ENCODE results near the gene CDK5. TPM values are rescaled to one million over a fixed set of nuclear protein-coding genes. Genes with fewer than 3 reads are reported as not detected.
A peak's percentile ranks its signal among the peaks of the same experiment; 100 is the strongest.

CDK5 gene
- polyA plus RNA-seq, 1 experiment, result 23.8 TPM

DNA sequence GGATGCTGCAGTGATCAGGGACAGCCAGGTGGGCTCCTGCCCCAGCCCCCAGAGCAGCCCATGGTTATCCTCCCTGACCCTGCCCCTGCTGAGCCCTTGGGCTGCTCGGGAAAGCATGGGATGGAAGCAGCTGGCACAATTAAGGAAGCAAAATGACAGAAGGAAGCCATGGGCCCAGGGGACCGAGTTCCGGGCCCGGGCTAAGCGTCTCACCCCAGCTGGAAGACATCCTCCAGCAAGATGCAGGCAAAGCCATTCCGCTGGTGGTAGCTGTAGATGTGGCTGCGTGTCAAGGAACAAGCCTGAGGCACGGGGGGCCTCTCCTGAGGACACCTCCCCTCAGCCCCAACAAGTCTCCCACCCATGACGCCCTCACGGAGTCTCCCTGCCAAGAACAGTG, 34.5 kb downstream of the CDK5 start:
- Histone ChIP-seq H3K9me3 (ENCODE audit: control insufficient read depth, insufficient read depth, low read length) (no peaks in the 10 kb centered on the region; the same call in 1 of the 2 replicates), H3K4me3 (ENCODE audit: low read depth, low read length) (no peak overlapping the region), H3K27me3 (ENCODE audit: control insufficient read depth, insufficient read depth, low read length) (peaks cover 40% of the 10 kb centered on the region), H3K27ac (ENCODE audit: low read depth, low read length) (no peak overlapping the region)
- TF ChIP-seq, protein P1, sequence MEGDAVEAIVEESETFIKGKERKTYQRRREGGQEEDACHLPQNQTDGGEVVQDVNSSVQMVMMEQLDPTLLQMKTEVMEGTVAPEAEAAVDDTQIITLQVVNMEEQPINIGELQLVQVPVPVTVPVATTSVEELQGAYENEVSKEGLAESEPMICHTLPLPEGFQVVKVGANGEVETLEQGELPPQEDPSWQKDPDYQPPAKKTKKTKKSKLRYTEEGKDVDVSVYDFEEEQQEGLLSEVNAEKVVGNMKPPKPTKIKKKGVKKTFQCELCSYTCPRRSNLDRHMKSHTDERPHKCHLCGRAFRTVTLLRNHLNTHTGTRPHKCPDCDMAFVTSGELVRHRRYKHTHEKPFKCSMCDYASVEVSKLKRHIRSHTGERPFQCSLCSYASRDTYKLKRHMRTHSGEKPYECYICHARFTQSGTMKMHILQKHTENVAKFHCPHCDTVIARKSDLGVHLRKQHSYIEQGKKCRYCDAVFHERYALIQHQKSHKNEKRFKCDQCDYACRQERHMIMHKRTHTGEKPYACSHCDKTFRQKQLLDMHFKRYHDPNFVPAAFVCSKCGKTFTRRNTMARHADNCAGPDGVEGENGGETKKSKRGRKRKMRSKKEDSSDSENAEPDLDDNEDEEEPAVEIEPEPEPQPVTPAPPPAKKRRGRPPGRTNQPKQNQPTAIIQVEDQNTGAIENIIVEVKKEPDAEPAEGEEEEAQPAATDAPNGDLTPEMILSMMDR (IDR thresholded peaks at IDR 0.05; ENCODE audit: low read depth, low read length), result no peak
- ChIA-PET CTCF (no interaction called here), POLR2A (no interaction called here)
- no peak for DNase-seq (ENCODE audit: low read depth, low spot score)

DNA sequence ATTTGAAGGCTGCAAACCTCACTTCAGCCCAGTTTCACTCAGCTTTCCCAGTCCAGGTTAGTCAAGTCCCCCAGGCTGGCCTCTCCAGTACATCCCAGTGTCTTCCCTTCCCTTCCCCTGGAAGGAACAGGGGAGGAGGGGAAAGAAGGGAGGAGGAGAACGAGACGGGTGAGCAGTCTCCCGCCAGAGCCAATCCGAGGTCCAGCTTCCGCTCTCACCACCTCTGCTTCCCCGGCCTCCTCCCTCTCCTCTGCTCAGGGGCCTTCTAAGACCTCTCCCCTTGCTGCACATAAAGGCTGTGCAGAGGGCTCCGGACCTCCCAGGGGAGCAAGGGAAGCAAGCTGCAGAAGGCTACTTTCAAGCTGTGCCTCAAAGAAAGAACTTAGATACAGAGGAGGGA, 37.5 kb downstream of the CDK5 start:
- TF ChIP-seq, protein P1 (IDR thresholded peaks at IDR 0.05; ENCODE audit: low read depth, low read length), result no peak
- no peak for DNase-seq (ENCODE audit: low read depth, low spot score)
- Histone ChIP-seq H3K27me3 (ENCODE audit: control insufficient read depth, insufficient read depth, low read length) (peaks cover 54% of the 10 kb centered on the region), H3K4me3 (ENCODE audit: low read depth, low read length) (no peak overlapping the region), H3K27ac (ENCODE audit: low read depth, low read length) (no peak overlapping the region), H3K9me3 (ENCODE audit: control insufficient read depth, insufficient read depth, low read length) (no peaks in the 10 kb centered on the region; the same call in 1 of the 2 replicates)
- ChIA-PET CTCF (interaction anchor here (1.2 to 2.8 kb wide), 3 partner anchors 9 to 90 kb away, joined by 5 to 12 read pairs (median 11); no protein-coding TSS in a partner anchor), POLR2A (no interaction called here)

DNA sequence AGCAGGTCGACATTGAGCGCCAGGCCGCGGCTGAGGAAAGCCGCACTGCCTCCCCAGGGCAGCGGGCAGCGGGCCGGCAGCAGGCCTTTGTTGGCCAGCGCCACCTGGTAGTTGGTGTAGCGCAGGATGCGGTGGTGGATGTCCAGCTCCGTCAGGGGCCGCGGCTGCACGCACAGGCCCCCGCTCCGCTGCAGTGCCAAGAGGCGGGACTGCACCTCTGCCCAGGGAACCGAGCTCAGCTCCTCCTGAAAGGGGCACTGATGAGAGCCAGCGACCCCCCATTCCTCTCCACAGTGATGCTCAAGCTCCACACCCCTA, 38.6 kb downstream of the CDK5 start:
- Histone ChIP-seq H3K27me3 (ENCODE audit: control insufficient read depth, insufficient read depth, low read length) (peaks cover 54% of the 10 kb centered on the region), H3K4me3 (ENCODE audit: low read depth, low read length) (no peak overlapping the region; the same call in 1 of the 2 replicates), H3K9me3 (ENCODE audit: control insufficient read depth, insufficient read depth, low read length) (no peaks in the 10 kb centered on the region; the same call in 1 of the 2 replicates), H3K27ac (ENCODE audit: low read depth, low read length) (no peak overlapping the region)
- POLR2A ChIA-PET, result interaction anchor here (1.3 kb wide), 1 partner anchor 9 kb away, joined by 4 read pairs; the partner anchor contains the start of gene ABCB8
- TF ChIP-seq, protein P1 (IDR thresholded peaks at IDR 0.05; ENCODE audit: low read depth, low read length), result no peak
- no peak for DNase-seq (ENCODE audit: low read depth, low spot score)
- CTCF ChIA-PET, result interaction anchor here (0.8 to 4.0 kb wide), 19 partner anchors 9 to 120 kb away, joined by 3 to 32 read pairs (median 5); partner anchors contain the start of genes ABCB8 and CDK5

DNA sequence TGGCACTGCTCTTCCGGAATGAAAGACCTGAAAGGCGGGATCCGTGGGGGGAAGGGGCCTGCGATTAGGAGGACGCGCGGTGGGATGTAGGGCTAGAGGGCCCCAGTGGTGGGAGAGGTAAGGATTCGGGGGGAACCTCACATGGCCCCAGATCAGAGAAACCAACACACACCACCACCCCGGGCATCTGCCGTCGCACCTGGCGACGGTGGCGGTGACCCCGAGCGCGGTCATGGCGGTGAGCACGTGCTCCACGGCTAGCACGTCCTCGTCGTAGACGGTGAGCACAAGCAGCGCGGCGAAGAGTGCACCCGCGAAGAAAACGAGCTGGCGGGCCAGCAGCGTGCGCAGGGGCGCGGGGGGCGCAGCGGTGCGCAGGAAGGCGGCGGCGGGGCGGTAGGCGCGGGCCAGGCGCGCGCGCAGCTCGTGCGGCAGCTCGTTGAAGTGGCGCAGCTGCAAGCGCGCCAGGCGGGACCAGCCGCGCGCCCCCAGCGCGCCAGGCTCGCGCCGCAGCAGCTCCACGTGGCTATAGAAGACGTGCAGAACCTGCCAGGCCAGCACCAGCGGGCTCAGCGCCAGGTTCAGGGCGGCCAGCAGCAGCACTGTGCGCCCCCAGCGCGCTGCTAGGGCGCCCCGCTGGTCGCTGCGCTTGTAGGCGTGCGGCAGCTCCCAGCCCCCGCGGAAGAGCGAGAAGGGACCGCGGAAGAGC, 39.1 kb downstream of the CDK5 start:
- Histone ChIP-seq H3K27me3 (ENCODE audit: control insufficient read depth, insufficient read depth, low read length) (peaks cover 51% of the 10 kb centered on the region), H3K9me3 (ENCODE audit: control insufficient read depth, insufficient read depth, low read length) (peaks cover 4% of the 10 kb centered on the region; the same call in 1 of the 2 replicates), H3K27ac (ENCODE audit: low read depth, low read length) (no peak overlapping the region), H3K4me3 (ENCODE audit: low read depth, low read length) (peak overlapping the region; percentile 40)
- no peak for DNase-seq (ENCODE audit: low read depth, low spot score)
- ChIA-PET CTCF (interaction anchor here (0.5 to 4.0 kb wide), 34 partner anchors 8 to 240 kb away, joined by 3 to 32 read pairs (median 4); partner anchors contain the start of genes ABCB8 and CDK5), POLR2A (interaction anchor here (0.7 to 1.3 kb wide), 2 partner anchors 10 to 123 kb away, joined by 3 to 4 read pairs; partner anchors contain the start of gene ABCB8)
- TF ChIP-seq, protein P1 (IDR thresholded peaks at IDR 0.05; ENCODE audit: low read depth, low read length), result no peak

DNA sequence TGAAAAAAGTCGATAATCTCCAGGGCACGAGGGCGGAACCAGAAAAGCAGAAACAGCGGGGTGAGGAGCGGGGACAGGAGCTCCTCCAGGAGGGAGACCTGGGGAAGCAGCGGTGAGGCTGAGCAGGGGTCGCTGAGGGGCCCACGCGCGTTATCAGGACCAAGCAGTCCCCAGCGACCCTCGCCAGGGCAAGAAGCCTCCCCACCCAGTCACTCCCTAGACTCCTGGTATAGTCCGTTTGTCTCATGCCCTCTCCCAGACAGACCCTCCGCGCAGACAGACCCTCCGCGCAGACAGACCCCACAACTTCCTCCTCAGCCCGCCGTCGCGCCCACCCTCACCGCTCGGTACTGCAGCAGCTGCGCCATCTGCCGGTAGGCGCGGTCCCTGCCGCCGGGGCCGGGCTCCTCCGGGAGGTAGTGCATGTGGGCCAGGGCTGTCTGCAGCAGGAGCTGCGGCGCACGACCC, 39.7 kb downstream of the CDK5 start:
- no peak for DNase-seq (ENCODE audit: low read depth, low spot score)
- CTCF ChIA-PET, result interaction anchor here (0.5 to 4.0 kb wide), 37 partner anchors 8 to 273 kb away, joined by 3 to 32 read pairs (median 4); partner anchors contain the start of genes ABCB8 and CDK5
- peak overlapping the region; percentile 40 for H3K4me3 ChIP-seq (ENCODE audit: low read depth, low read length)
- TF ChIP-seq, protein P1 (IDR thresholded peaks at IDR 0.05; ENCODE audit: low read depth, low read length), result peak; percentile 90
- H3K27me3 ChIP-seq (ENCODE audit: control insufficient read depth, insufficient read depth, low read length), result peaks cover 49% of the 10 kb centered on the region
- no peak overlapping the region for H3K27ac ChIP-seq (ENCODE audit: low read depth, low read length)
- POLR2A ChIA-PET, result interaction anchor here (0.7 to 1.3 kb wide), 2 partner anchors 10 to 123 kb away, joined by 3 to 4 read pairs; partner anchors contain the start of gene ABCB8
- H3K9me3 ChIP-seq (ENCODE audit: control insufficient read depth, insufficient read depth, low read length), result peaks cover 4% of the 10 kb centered on the region; the same call in 1 of the 2 replicates

Measured in AG04450 (cell line).